SH-SY5Y (cell line): Measurements from ENCODE around the gene FSTL5.

Experiments
- GATA2 ChIP-seq: IDR thresholded peaks from 2 replicates; pipeline ENCODE4 v1.6.1; 2011; ENCODE audit warnings: mild to moderate bottlenecking, low read depth, low read length
- GATA3 ChIP-seq: IDR thresholded peaks from 2 replicates; pipeline ENCODE4 v1.6.1; 2011; ENCODE audit warnings: low read depth, mild to moderate bottlenecking, low read length, moderate library complexity

- TF ChIP-seq GATA2: no peak
- no peak for TF ChIP-seq GATA3
Measured at GRCh38 chr4:161919442-161920220, 244.2 kb downstream of the FSTL5 start.
